IPS-15b (cell line): ENCODE results near the gene GJD4.

Experiments used
- H3K27me3 ChIP-seq: one replicate; pipeline ENCODE4 v1.6.1; 2013; ENCODE audit warnings: low read length; ENCODE audit not compliant: control insufficient read depth, insufficient read depth
- H3K36me3 ChIP-seq: one replicate; pipeline ENCODE4 v1.6.1; 2013; ENCODE audit warnings: low read length; ENCODE audit not compliant: control insufficient read depth, insufficient read depth
- H3K4me1 ChIP-seq: one replicate; pipeline ENCODE4 v1.6.1; 2013; ENCODE audit warnings: mild to moderate bottlenecking, low read length; ENCODE audit not compliant: control insufficient read depth, insufficient read depth
- H3K4me3 ChIP-seq: one replicate; pipeline ENCODE4 v1.5.1; 2013; ENCODE audit warnings: low read depth, low read length
- H3K9ac ChIP-seq: one replicate; pipeline ENCODE4 v1.6.1; 2013; ENCODE audit warnings: low read depth, mild to moderate bottlenecking, low read length
- H3K9me3 ChIP-seq: one replicate; pipeline ENCODE4 v1.6.1; 2013; ENCODE audit warnings: mild to moderate bottlenecking, low read length; ENCODE audit not compliant: control insufficient read depth, insufficient read depth

GJD4 gene

GRCh38 chr10:35643151-35644049, 38.3 kb downstream of the GJD4 start:
- H3K9ac ChIP-seq: no peak overlapping the region
- H3K27me3 ChIP-seq: no peaks in the 10 kb centered on the region
- H3K36me3 ChIP-seq: no peaks in the 10 kb centered on the region
- H3K4me1 ChIP-seq: peaks cover 7% of the 10 kb centered on the region
- peak overlapping the region; percentile 92 for H3K4me3 ChIP-seq
- no peaks in the 10 kb centered on the region for H3K9me3 ChIP-seq

- no peaks in the 10 kb centered on the region for H3K9me3 ChIP-seq
- no peak overlapping the region for H3K9ac ChIP-seq
- peak overlapping the region; percentile 92 for H3K4me3 ChIP-seq
- no peaks in the 10 kb centered on the region for H3K36me3 ChIP-seq
- H3K4me1 ChIP-seq: peaks cover 6% of the 10 kb centered on the region
- H3K27me3 ChIP-seq: no peaks in the 10 kb centered on the region
Measured at GRCh38 chr10:35644050-35644950, 39.2 kb downstream of the GJD4 start.

GRCh38 chr10:35650894-35651293, 45.8 kb downstream of the GJD4 start:
- Histone ChIP-seq H3K4me1 (no peaks in the 10 kb centered on the region), H3K27me3 (peaks cover 2% of the 10 kb centered on the region), H3K9me3 (no peaks in the 10 kb centered on the region), H3K4me3 (no peak overlapping the region), H3K36me3 (no peaks in the 10 kb centered on the region), H3K9ac (no peak overlapping the region)

GRCh38 chr10:35652824-35653223, 47.7 kb downstream of the GJD4 start:
- peaks cover 2% of the 10 kb centered on the region for H3K27me3 ChIP-seq
- no peaks in the 10 kb centered on the region for H3K9me3 ChIP-seq
- H3K4me3 ChIP-seq: no peak overlapping the region
- peaks cover 3% of the 10 kb centered on the region for H3K4me1 ChIP-seq
- H3K9ac ChIP-seq: no peak overlapping the region
- no peaks in the 10 kb centered on the region for H3K36me3 ChIP-seq

- Histone ChIP-seq H3K9me3 (no peaks in the 10 kb centered on the region), H3K4me1 (peaks cover 7% of the 10 kb centered on the region), H3K9ac (no peak overlapping the region), H3K4me3 (no peak overlapping the region), H3K36me3 (no peaks in the 10 kb centered on the region), H3K27me3 (no peaks in the 10 kb centered on the region)
Measured at GRCh38 chr10:35657621-35658020, 52.5 kb downstream of the GJD4 start.
